Neural progenitor cell (in vitro differentiated cells): ENCODE measurements around the gene NAP1L4. TPM values are rescaled to one million over a fixed set of nuclear protein-coding genes. Genes with fewer than 3 reads are reported as not detected.

Experiments used
- DNase-seq: peaks from one replicate; pipeline ENCODE4 v3.0.0-alpha.2; 2016; ENCODE audit warnings: low spot score
- H2AFZ ChIP-seq: fragments of 200-600 bp; sonication (generic); replicated peaks from 2 replicates; pipeline ENCODE4 v1.6.1; 2016; ENCODE audit warnings: antibody characterized with exemption
- H3F3A ChIP-seq: fragments of 200-600 bp; sonication (generic); 2 replicates; pipeline ENCODE4 v1.6.1; 2016; ENCODE audit warnings: antibody characterized with exemption, low read depth
- H3K27ac ChIP-seq: fragments of 200-600 bp; sonication (generic); 2 replicates; pipeline ENCODE4 v1.5.1; 2016; ENCODE audit warnings: mild to moderate bottlenecking
- H3K27me3 ChIP-seq: fragments of 200-600 bp; sonication (generic); 2 replicates; pipeline ENCODE4 v1.6.1; 2016; ENCODE audit warnings: mild to moderate bottlenecking, moderate library complexity
- H3K36me3 ChIP-seq: fragments of 200-600 bp; sonication (generic); 2 replicates; pipeline ENCODE4 v1.5.1; 2016
- H3K4me1 ChIP-seq: fragments of 200-600 bp; sonication (generic); 2 replicates; pipeline ENCODE4 v1.6.1; 2016; ENCODE audit warnings: mixed run types
- H3K4me2 ChIP-seq: fragments of 200-600 bp; sonication (generic); 2 replicates; pipeline ENCODE4 v1.6.1; 2016
- H3K4me3 ChIP-seq: fragments of 200-600 bp; sonication (generic); 2 replicates; pipeline ENCODE4 v1.5.1; 2016
- H3K79me2 ChIP-seq: fragments of 200-600 bp; sonication (generic); 2 replicates; pipeline ENCODE4 v1.6.1; 2016; ENCODE audit warnings: low read depth
- H3K9ac ChIP-seq: fragments of 200-600 bp; sonication (generic); 2 replicates; pipeline ENCODE4 v1.6.1; 2016
- H3K9me3 ChIP-seq: fragments of 200-600 bp; sonication (generic); 2 replicates; pipeline ENCODE4 v1.5.1; 2016; ENCODE audit warnings: low read depth
- H4K20me1 ChIP-seq: fragments of 200-600 bp; sonication (generic); 2 replicates; pipeline ENCODE4 v1.6.1; 2016; ENCODE audit warnings: low read depth
- H3K27ac Mint-ChIP-seq: 3 replicates; pipeline ENCODE4 v1.8.0; 2021; ENCODE audit warnings: mixed read lengths
- H3K27me3 Mint-ChIP-seq: 2 replicates; pipeline ENCODE4 v1.8.0; 2022; ENCODE audit warnings: low read depth, mild to moderate bottlenecking, inconsistent platforms, moderate library complexity, mixed read lengths; ENCODE audit not compliant: insufficient read depth
- H3K36me3 Mint-ChIP-seq: 3 replicates; pipeline ENCODE4 v1.8.0; 2021; ENCODE audit warnings: mixed read lengths
- H3K4me1 Mint-ChIP-seq: 3 replicates; pipeline ENCODE4 v1.8.0; 2021; ENCODE audit warnings: mixed read lengths
- H3K4me3 Mint-ChIP-seq: 3 replicates; pipeline ENCODE4 v1.8.0; 2021; ENCODE audit warnings: mild to moderate bottlenecking, moderate library complexity, mixed read lengths
- H3K9me3 Mint-ChIP-seq: 3 replicates; pipeline ENCODE4 v1.8.0; 2020; ENCODE audit warnings: mixed read lengths
- EZH2 ChIP-seq: fragments of 200-600 bp; sonication (generic); IDR thresholded peaks from 2 replicates; pipeline ENCODE4 v1.6.1; 2017; ENCODE audit warnings: antibody characterized with exemption, mild to moderate bottlenecking, moderate library complexity
- EZH2phosphoT487 ChIP-seq: fragments of 200-600 bp; sonication (generic); IDR thresholded peaks from 2 replicates; pipeline ENCODE4 v1.6.1; 2017; ENCODE audit warnings: antibody characterized with exemption
- total RNA-seq: library from RNA; depleted of rRNA; stranded (reverse); fragments of >200 nt; gene quantifications from 2 replicates; pipeline ENCODE4 v1.2.3, GENCODE V29; 2015; ENCODE audit warnings: low replicate concordance
- TF ChIP-seq, protein P1 (sequence below): fragments of 200-600 bp; sonication (generic); IDR thresholded peaks from 2 replicates; pipeline ENCODE4 v1.5.1; 2017; ENCODE audit warnings: antibody characterized with exemption, mild to moderate bottlenecking

The NAP1L4 gene
- total RNA-seq, 1 donor from 2014 or later: 191 TPM

- Mint-ChIP-seq H3K4me3 (no peak overlapping the region), H3K9me3 (no peaks in the 10 kb centered on the region), H3K27me3 (no peaks in the 10 kb centered on the region), H3K27ac (no peak overlapping the region), H3K4me1 (peaks cover 2% of the 10 kb centered on the region), H3K36me3 (peaks cover 70% of the 10 kb centered on the region)
- H3K9me3 ChIP-seq: no peaks in the 10 kb centered on the region
- peaks cover 62% of the 10 kb centered on the region for H4K20me1 ChIP-seq
- H3K27me3 ChIP-seq: no peaks in the 10 kb centered on the region
- H3K27ac ChIP-seq: no peak overlapping the region
- TF ChIP-seq EZH2phosphoT487: no peak
- TF ChIP-seq, protein P1, sequence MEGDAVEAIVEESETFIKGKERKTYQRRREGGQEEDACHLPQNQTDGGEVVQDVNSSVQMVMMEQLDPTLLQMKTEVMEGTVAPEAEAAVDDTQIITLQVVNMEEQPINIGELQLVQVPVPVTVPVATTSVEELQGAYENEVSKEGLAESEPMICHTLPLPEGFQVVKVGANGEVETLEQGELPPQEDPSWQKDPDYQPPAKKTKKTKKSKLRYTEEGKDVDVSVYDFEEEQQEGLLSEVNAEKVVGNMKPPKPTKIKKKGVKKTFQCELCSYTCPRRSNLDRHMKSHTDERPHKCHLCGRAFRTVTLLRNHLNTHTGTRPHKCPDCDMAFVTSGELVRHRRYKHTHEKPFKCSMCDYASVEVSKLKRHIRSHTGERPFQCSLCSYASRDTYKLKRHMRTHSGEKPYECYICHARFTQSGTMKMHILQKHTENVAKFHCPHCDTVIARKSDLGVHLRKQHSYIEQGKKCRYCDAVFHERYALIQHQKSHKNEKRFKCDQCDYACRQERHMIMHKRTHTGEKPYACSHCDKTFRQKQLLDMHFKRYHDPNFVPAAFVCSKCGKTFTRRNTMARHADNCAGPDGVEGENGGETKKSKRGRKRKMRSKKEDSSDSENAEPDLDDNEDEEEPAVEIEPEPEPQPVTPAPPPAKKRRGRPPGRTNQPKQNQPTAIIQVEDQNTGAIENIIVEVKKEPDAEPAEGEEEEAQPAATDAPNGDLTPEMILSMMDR: no peak
- no peak for TF ChIP-seq EZH2
- H3K4me1 ChIP-seq: no peaks in the 10 kb centered on the region
- no peak overlapping the region for H3K9ac ChIP-seq
- H2AFZ ChIP-seq: no peak overlapping the region
- no peak overlapping the region for H3K4me3 ChIP-seq
- no peaks in the 10 kb centered on the region for H3F3A ChIP-seq
- H3K79me2 ChIP-seq: peaks cover 52% of the 10 kb centered on the region
- H3K36me3 ChIP-seq: peaks cover 5% of the 10 kb centered on the region
- no peak for DNase-seq
- H3K4me2 ChIP-seq: no peak overlapping the region
Observed at GRCh38 chr11:2963761-2964160, 28.4 kb downstream of the NAP1L4 start.

DNA sequence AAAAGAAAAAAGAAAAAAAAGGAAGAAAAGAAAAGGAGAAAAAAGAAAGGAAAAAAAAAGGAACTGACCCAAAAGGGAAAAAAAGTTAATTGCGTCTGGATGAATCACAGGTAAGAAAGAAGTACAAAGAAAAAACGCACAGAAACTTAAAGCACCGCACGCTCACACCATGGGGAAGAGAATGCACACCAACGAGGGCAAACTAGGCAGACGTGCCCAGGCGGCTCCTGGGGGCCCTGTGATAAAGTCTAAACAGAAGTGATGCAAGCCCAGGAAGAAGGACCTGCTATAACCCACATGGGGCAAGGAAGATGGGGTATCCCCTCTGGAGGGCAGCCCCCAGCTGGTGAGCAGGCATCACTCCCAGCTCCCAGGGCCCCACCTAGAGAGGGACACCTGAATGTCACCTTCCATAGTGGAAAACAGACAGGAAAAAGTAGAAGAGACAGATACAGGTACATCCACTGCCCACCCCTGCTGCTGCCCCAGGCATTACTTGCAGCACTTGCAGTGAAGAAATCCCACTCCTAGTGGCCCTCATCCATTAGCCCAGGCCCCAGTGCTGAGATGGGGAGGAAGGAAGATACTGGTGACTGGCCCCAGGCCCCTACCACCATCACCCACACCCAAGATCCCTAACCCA is 28.9 kb downstream of the NAP1L4 start:
- H3K9me3 ChIP-seq: no peaks in the 10 kb centered on the region
- no peaks in the 10 kb centered on the region for H3K9me3 Mint-ChIP-seq
- peaks cover 47% of the 10 kb centered on the region for H3K79me2 ChIP-seq
- TF ChIP-seq, protein P1: no peak
- TF ChIP-seq EZH2phosphoT487 (no peak), EZH2 (no peak)
- no peaks in the 10 kb centered on the region for H3K27me3 Mint-ChIP-seq
- H3F3A ChIP-seq: no peaks in the 10 kb centered on the region
- H3K36me3 ChIP-seq: peaks cover 5% of the 10 kb centered on the region
- H3K27ac Mint-ChIP-seq: no peak overlapping the region
- peaks cover 62% of the 10 kb centered on the region for H4K20me1 ChIP-seq
- no peaks in the 10 kb centered on the region for H3K27me3 ChIP-seq
- no peak overlapping the region for H3K4me3 Mint-ChIP-seq
- peaks cover 2% of the 10 kb centered on the region for H3K4me1 Mint-ChIP-seq
- no peak overlapping the region for H3K27ac ChIP-seq
- H3K9ac ChIP-seq: no peak overlapping the region
- no peak overlapping the region for H3K4me2 ChIP-seq
- no peak overlapping the region for H3K4me3 ChIP-seq
- DNase-seq: no peak
- no peaks in the 10 kb centered on the region for H3K4me1 ChIP-seq
- no peak overlapping the region for H2AFZ ChIP-seq
- H3K36me3 Mint-ChIP-seq: peaks cover 69% of the 10 kb centered on the region

- Mint-ChIP-seq H3K36me3 (peaks cover 62% of the 10 kb centered on the region), H3K27me3 (no peaks in the 10 kb centered on the region), H3K27ac (no peak overlapping the region), H3K4me3 (no peak overlapping the region), H3K9me3 (no peaks in the 10 kb centered on the region), H3K4me1 (peaks cover 12% of the 10 kb centered on the region)
- Histone ChIP-seq H4K20me1 (peaks cover 65% of the 10 kb centered on the region), H2AFZ (no peak overlapping the region), H3F3A (no peaks in the 10 kb centered on the region), H3K9ac (no peak overlapping the region), H3K27me3 (no peaks in the 10 kb centered on the region), H3K4me1 (peaks cover 15% of the 10 kb centered on the region), H3K4me2 (no peak overlapping the region), H3K27ac (no peak overlapping the region), H3K4me3 (no peak overlapping the region), H3K36me3 (peaks cover 8% of the 10 kb centered on the region), H3K79me2 (peaks cover 42% of the 10 kb centered on the region), H3K9me3 (no peaks in the 10 kb centered on the region)
- no peak for DNase-seq
- TF ChIP-seq EZH2 (no peak), EZH2phosphoT487 (no peak)
- TF ChIP-seq, protein P1: no peak
Observed at GRCh38 chr11:2961080-2961479, 31.0 kb downstream of the NAP1L4 start.
